NCI-H82 treated with DMSO at 0.1 percent for 48 hours (cell line): ENCODE data around the gene SMIM31.

Source experiments
- DNase-seq: peaks from one replicate; lab custom pipeline; 2025; ENCODE audit not compliant: unreplicated experiment; lab: John Stamatoyannopoulos, UW

Gene SMIM31

GRCh38 chr4:164780839-164781238 is 26.9 kb downstream of the SMIM31 start:
- DNase-seq, result no peak

GRCh38 chr4:164783976-164784375 is 30.0 kb downstream of the SMIM31 start:
- no peak for DNase-seq

GRCh38 chr4:164789047-164789446 is 35.1 kb downstream of the SMIM31 start:
- DNase-seq, result no peak

GRCh38 chr4:164790249-164790648 is 36.3 kb downstream of the SMIM31 start:
- no peak for DNase-seq

- no peak for DNase-seq
Measured at GRCh38 chr4:164799410-164799809, 45.5 kb downstream of the SMIM31 start.

- DNase-seq, result no peak
Measured at GRCh38 chr4:164800786-164801185, 46.9 kb downstream of the SMIM31 start.

- no peak for DNase-seq
Measured at GRCh38 chr4:164802301-164802901, 48.5 kb downstream of the SMIM31 start.

GRCh38 chr4:164803702-164804101 is 49.8 kb downstream of the SMIM31 start:
- no peak for DNase-seq

GRCh38 chr4:164807611-164808010 is 53.7 kb downstream of the SMIM31 start:
- DNase-seq, result no peak

GRCh38 chr4:164813554-164813953 is 59.6 kb downstream of the SMIM31 start:
- DNase-seq, result no peak

GRCh38 chr4:164815711-164816110 is 61.8 kb downstream of the SMIM31 start:
- DNase-seq, result no peak

- no peak for DNase-seq
Measured at GRCh38 chr4:164819366-164819765, 65.4 kb downstream of the SMIM31 start.

GRCh38 chr4:164821711-164822110 is 67.8 kb downstream of the SMIM31 start:
- no peak for DNase-seq

- no peak for DNase-seq
Measured at GRCh38 chr4:164824581-164824980, 70.7 kb downstream of the SMIM31 start.

- no peak for DNase-seq
Measured at GRCh38 chr4:164828955-164829354, 75.0 kb downstream of the SMIM31 start.

GRCh38 chr4:164846566-164846965 is 92.6 kb downstream of the SMIM31 start:
- DNase-seq, result no peak

GRCh38 chr4:164847016-164847415 is 93.1 kb downstream of the SMIM31 start:
- no peak for DNase-seq

GRCh38 chr4:164847967-164848649 is 94.2 kb downstream of the SMIM31 start:
- DNase-seq, result no peak
